SK-N-SH (cell line): ENCODE results near the gene PRKG1.

Experiments
- CTCF ChIP-seq: fragments of 200-600 bp; sonication (generic); IDR thresholded peaks from 2 replicates; pipeline ENCODE4 v1.6.1; 2017; ENCODE audit warnings: antibody characterized with exemption, mild to moderate bottlenecking, moderate library complexity
- EP300 ChIP-seq, 2 experiments: IDR thresholded peaks; 2 replicates each; pipeline versions ENCODE4 v1.4.0 to v1.6.1; 2012; ENCODE audit warnings: borderline replicate concordance in 1 of 2, low read depth in 1 of 2, low read length in 1 of 2
- FOXJ3 ChIP-seq: sonication (generic); formaldehyde crosslinking; IDR thresholded peaks from 2 replicates; pipeline ENCODE4 v1.5.1; 2020; ENCODE audit warnings: mild to moderate bottlenecking, missing genetic modification reagents
- IRF3 ChIP-seq: fragments of 150-350 bp; IDR thresholded peaks from 2 replicates; pipeline ENCODE4 v1.6.1; 2016; ENCODE audit warnings: mild to moderate bottlenecking, low read depth, low read length
- MXI1 ChIP-seq: IDR thresholded peaks from 2 replicates; pipeline ENCODE4 v1.6.1; 2012; ENCODE audit warnings: mild to moderate bottlenecking, low read depth, low read length, improper control_type of control experiment
- POLR2AphosphoS5 ChIP-seq: IDR thresholded peaks from 2 replicates; pipeline ENCODE4 v1.6.1; 2012; ENCODE audit warnings: low read depth, low read length
- RAD21 ChIP-seq: IDR thresholded peaks from 2 replicates; pipeline ENCODE4 v1.6.1; 2012; ENCODE audit warnings: mild to moderate bottlenecking, low read length
- RCOR1 ChIP-seq: fragments of 150-350 bp; IDR thresholded peaks from 2 replicates; pipeline ENCODE4 v1.6.1; 2017; ENCODE audit warnings: antibody characterized with exemption, low read length
- RFX5 ChIP-seq: IDR thresholded peaks from 2 replicates; pipeline ENCODE4 v1.6.1; 2012; ENCODE audit warnings: mild to moderate bottlenecking, improper control_type of control experiment, low read length
- SIN3A ChIP-seq: IDR thresholded peaks from 2 replicates; pipeline ENCODE4 v1.6.1; 2012; ENCODE audit warnings: low read depth, mild to moderate bottlenecking, low read length, moderate library complexity, borderline replicate concordance
- TAF1 ChIP-seq: IDR thresholded peaks from 2 replicates; pipeline ENCODE4 v1.6.1; 2012; ENCODE audit warnings: low read depth, mild to moderate bottlenecking, low read length, moderate library complexity, borderline replicate concordance
- TF ChIP-seq, protein P1 (sequence below): IDR thresholded peaks from 2 replicates; pipeline ENCODE4 v1.4.0; 2012; ENCODE audit warnings: low read depth, borderline replicate concordance
- TF ChIP-seq, protein P2 (sequence below): IDR thresholded peaks from 2 replicates; pipeline ENCODE4 v1.6.1; 2012; ENCODE audit warnings: mild to moderate bottlenecking, low read depth, low read length, moderate library complexity

DNA sequence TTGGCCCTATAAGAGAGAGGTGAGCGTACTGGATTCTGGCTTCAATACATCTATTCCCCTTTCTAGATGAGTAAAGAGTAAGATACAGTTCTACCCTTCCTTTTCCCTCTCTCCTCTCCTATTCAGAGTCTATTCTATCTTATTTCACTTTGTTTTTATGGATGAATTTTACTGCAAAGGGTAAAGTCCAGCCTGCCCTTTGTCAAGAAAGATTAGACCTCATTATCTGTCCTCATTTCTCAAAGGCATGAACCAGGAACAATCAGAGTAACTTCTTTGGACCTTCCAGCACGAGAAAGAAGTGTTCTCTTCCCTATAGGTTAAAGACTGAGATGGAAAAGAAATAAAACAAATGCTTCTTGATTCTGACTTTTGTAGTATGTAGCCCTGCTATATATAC, 239.0 kb downstream of the PRKG1 start:
- TF ChIP-seq CTCF: no peak
- no peak for TF ChIP-seq POLR2AphosphoS5
- TF ChIP-seq, protein P1, sequence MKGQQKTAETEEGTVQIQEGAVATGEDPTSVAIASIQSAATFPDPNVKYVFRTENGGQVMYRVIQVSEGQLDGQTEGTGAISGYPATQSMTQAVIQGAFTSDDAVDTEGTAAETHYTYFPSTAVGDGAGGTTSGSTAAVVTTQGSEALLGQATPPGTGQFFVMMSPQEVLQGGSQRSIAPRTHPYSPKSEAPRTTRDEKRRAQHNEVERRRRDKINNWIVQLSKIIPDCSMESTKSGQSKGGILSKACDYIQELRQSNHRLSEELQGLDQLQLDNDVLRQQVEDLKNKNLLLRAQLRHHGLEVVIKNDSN: no peak
- TF ChIP-seq, protein P2, sequence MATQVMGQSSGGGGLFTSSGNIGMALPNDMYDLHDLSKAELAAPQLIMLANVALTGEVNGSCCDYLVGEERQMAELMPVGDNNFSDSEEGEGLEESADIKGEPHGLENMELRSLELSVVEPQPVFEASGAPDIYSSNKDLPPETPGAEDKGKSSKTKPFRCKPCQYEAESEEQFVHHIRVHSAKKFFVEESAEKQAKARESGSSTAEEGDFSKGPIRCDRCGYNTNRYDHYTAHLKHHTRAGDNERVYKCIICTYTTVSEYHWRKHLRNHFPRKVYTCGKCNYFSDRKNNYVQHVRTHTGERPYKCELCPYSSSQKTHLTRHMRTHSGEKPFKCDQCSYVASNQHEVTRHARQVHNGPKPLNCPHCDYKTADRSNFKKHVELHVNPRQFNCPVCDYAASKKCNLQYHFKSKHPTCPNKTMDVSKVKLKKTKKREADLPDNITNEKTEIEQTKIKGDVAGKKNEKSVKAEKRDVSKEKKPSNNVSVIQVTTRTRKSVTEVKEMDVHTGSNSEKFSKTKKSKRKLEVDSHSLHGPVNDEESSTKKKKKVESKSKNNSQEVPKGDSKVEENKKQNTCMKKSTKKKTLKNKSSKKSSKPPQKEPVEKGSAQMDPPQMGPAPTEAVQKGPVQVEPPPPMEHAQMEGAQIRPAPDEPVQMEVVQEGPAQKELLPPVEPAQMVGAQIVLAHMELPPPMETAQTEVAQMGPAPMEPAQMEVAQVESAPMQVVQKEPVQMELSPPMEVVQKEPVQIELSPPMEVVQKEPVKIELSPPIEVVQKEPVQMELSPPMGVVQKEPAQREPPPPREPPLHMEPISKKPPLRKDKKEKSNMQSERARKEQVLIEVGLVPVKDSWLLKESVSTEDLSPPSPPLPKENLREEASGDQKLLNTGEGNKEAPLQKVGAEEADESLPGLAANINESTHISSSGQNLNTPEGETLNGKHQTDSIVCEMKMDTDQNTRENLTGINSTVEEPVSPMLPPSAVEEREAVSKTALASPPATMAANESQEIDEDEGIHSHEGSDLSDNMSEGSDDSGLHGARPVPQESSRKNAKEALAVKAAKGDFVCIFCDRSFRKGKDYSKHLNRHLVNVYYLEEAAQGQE: no peak
- no peak for TF ChIP-seq EP300 (IDR thresholded peaks at IDR 0.05; ENCODE audit: borderline replicate concordance in 1 of 2, low read depth in 1 of 2, low read length in 1 of 2)
- TF ChIP-seq TAF1: no peak
- no peak for TF ChIP-seq SIN3A
- TF ChIP-seq IRF3: no peak
- TF ChIP-seq FOXJ3: no peak
- no peak for TF ChIP-seq RCOR1
- no peak for TF ChIP-seq RFX5
- no peak for TF ChIP-seq MXI1
- no peak for TF ChIP-seq RAD21
